Activated T-cell treated with anti-CD3 and anti-CD28 coated beads, Interleukin-2, amount 50 U/mL, for 24 hours (primary cell): ENCODE measurements around the gene TEX19.

Experiments
- DNase-seq: peaks from one replicate; pipeline ENCODE4 v3.0.0-alpha.2; 2020
- H3K27ac Mint-ChIP-seq: 2 replicates; pipeline ENCODE4 v1.8.0; 2020; ENCODE audit warnings: mild to moderate bottlenecking, mixed read lengths
- H3K27me3 Mint-ChIP-seq: 2 replicates; pipeline ENCODE4 v1.8.0; 2020; ENCODE audit warnings: mixed read lengths
- H3K36me3 Mint-ChIP-seq: 2 replicates; pipeline ENCODE4 v1.8.0; 2020; ENCODE audit warnings: low read depth, mixed read lengths
- H3K4me1 Mint-ChIP-seq: 2 replicates; pipeline ENCODE4 v1.8.0; 2020; ENCODE audit warnings: low read depth, mixed read lengths
- H3K4me3 Mint-ChIP-seq: 2 replicates; pipeline ENCODE4 v1.8.0; 2020; ENCODE audit warnings: mild to moderate bottlenecking, moderate library complexity, mixed read lengths
- H3K9me3 Mint-ChIP-seq: 2 replicates; pipeline ENCODE4 v1.8.0; 2020; ENCODE audit warnings: mixed read lengths

The TEX19 gene, protein sequence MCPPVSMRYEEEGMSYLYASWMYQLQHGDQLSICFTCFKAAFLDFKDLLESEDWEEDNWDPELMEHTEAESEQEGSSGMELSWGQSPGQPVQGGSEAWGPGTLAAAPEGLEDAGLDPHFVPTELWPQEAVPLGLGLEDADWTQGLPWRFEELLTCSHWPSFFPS

DNA sequence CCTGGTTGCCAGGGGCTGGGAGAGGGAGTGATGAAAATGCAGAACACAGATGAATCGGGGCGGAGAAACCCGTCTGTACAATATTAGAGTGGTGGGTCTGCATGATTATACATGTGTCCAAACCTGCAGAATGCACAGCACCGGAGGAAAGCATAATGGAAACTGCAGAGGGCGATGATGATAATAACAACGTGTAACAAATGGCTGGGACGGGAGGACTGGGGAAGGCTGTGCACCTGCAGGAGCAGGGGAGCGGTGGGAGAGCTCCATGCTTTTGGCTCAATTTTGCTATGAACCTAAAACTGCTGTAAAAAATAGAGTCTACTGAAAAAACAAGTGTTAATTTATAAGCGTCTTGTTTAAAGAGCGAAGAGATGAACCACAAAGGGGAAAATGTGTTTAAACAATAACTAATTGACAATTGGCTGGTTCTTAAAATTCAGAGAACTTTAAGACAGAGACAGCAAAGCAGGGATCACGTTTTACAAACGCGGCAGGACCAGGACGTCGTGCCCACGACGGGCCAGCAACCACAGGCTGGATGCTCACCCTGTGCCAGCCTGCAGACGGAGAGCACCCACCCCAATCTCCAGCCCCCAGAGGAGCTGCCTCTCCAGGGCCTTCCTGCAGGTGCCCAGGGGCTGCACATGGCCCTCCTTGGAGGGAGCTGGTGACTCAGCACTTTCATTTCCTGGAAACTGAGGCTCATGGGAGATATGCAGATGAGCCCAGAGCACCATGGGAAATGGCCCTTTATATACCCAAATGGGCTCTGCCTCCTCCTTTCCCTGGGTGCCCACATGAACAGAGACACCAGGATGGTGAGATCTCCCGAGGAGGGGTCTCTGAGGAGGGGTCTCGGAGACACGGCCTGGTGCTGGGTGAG lies at the start of gene TEX19:
Gene TEX19, plus strand, starts transcription at position 783 of the 886 bp plus-strand sequence. CDS start 2,904 bp downstream, outside the sequence.
- Mint-ChIP-seq H3K9me3 (peaks cover 3% of the 10 kb centered on the region), H3K27me3 (peaks cover 15% of the 10 kb centered on the region), H3K4me3 (no peak within 1 kb of the TSS), H3K4me1 (peaks cover 7% of the 10 kb centered on the region), H3K27ac (no peak within 1 kb of the TSS), H3K36me3 (no peaks in the 10 kb centered on the region)
- DNase-seq: peak; percentile 46

DNA sequence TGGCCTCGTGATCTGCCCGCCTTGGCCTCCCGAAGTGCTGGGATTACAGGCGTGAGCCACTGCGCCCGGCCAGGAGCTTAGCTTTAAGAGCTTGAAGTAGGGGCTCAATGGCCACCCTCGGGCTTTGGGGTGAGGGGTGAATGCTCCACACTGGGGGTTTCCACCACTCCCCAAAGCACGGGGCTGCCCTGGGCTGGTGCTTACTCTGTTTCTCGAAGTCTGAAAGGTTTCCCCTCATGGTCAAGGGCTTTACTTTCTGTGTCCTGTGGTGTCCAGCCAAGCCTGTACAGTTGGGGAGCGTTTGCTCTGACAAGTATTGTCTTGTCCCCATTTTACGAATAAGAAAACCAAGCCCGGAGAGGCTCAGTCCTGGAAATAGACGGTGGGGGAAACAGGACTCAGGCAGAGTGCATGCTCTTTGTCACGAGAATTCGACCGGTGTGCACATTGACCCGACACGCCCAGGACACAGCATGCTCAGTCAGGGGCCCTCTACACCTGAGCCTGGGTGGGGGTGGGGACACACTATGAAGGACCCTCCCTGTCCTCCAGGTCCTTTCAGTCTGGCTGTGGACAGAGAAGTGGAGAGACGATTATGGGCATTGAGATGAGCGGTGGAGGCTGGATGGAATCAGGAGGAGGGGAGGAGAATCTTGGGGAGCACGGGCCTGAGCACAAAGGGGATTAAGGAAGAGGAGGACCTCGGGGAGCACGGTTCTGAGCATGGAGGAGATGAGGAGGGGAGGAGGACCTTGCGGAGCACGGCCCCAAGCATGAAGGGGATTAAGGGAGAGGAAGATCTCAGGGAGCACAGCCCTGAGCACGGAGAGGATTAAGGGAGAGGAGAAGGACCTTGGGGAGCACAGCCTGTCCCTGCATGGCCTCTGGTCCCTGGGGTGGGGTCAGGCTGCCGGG lies 49.1 kb upstream of the TEX19 start:
- Mint-ChIP-seq H3K4me1 (peaks cover 41% of the 10 kb centered on the region), H3K9me3 (no peaks in the 10 kb centered on the region), H3K36me3 (peaks cover 21% of the 10 kb centered on the region), H3K27ac (no peak overlapping the region), H3K4me3 (no peak overlapping the region), H3K27me3 (no peaks in the 10 kb centered on the region)
- no peak for DNase-seq

DNA sequence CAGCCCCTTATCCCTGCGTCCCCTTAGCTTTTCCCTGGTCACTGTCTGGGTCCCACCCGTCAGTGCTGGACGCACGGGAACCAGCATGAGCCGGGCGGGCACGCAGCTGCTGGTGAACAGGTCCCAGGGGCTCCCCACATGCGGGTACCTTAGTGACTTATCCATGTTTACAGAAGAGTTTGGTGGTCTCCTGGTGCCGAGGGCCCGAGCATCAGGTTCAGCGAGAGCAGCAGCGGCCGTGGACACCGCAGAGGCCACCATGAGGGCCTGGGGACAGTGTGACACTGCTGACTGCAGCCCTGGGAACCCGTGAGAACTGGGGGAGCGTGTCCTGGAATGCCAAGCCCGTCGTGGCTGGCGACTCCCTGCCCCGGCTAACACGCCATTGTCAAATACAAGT lies 48.2 kb upstream of the TEX19 start:
- Mint-ChIP-seq H3K36me3 (peaks cover 30% of the 10 kb centered on the region), H3K9me3 (no peaks in the 10 kb centered on the region), H3K27ac (no peak overlapping the region), H3K4me3 (no peak overlapping the region), H3K4me1 (peaks cover 35% of the 10 kb centered on the region), H3K27me3 (no peaks in the 10 kb centered on the region)
- DNase-seq: no peak

DNA sequence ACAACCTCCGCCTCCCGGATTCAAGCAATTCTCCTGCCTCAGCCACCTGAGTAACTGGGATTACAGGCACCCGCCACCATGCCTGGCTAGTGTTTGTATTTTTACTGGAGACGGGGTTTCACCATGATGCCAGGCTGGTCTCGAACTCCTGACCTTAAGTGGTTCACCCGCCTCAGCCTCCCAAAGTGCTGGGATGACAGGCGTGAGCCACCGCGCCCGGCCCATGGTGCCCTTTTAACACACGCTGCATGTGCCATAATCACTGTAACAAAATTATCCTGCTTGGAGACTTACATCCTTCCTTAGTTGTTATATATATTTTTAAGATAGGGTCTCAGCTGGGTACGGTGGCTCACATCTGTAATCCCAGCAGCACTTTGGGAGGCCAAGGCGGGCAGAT lies 47.1 kb upstream of the TEX19 start:
- no peaks in the 10 kb centered on the region for H3K27me3 Mint-ChIP-seq
- peaks cover 24% of the 10 kb centered on the region for H3K4me1 Mint-ChIP-seq
- H3K9me3 Mint-ChIP-seq: no peaks in the 10 kb centered on the region
- peaks cover 41% of the 10 kb centered on the region for H3K36me3 Mint-ChIP-seq
- DNase-seq: no peak
- H3K4me3 Mint-ChIP-seq: no peak overlapping the region
- no peak overlapping the region for H3K27ac Mint-ChIP-seq

DNA sequence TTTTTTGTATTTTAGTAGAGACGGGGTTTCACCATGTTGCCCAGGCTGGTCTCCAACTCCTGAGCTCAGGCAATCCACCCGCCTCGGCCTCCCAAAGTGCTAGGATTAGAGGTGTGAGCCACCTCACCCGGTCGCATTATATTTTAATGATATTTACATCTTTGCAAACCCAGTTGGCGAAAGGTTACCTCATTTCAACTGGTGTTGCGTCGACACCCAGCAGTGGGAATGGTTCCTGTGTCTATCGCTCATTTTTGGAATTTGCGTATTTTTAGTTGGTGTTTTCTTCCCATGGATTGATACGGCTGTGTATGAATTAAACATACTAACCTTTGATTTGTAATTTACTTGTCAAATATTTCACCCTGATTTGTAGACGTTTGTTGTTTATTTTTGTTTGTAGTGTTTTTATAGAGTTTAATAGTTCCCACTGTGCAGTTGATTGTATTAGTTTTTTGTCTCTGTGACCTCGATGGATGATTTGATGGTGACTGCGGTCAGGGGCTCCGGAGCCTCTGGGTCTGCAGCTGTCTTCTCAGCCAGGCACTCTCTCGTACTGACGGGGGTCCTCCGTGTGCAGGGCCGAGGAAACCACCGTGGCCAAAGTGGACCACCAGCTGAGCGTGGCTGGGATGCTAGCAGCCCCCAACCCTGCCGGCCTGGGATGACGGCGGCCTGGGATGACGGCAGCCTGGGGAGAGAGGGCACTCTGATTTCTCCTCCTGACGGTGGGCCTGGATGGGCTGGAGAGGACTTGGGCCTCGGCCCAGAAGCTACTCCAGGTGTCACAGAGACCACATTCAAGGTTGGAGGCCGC lies 45.6 kb upstream of the TEX19 start:
- Mint-ChIP-seq H3K9me3 (no peaks in the 10 kb centered on the region), H3K27ac (no peak overlapping the region), H3K4me3 (no peak overlapping the region), H3K36me3 (peaks cover 46% of the 10 kb centered on the region), H3K27me3 (no peaks in the 10 kb centered on the region), H3K4me1 (peaks cover 19% of the 10 kb centered on the region)
- no peak for DNase-seq

DNA sequence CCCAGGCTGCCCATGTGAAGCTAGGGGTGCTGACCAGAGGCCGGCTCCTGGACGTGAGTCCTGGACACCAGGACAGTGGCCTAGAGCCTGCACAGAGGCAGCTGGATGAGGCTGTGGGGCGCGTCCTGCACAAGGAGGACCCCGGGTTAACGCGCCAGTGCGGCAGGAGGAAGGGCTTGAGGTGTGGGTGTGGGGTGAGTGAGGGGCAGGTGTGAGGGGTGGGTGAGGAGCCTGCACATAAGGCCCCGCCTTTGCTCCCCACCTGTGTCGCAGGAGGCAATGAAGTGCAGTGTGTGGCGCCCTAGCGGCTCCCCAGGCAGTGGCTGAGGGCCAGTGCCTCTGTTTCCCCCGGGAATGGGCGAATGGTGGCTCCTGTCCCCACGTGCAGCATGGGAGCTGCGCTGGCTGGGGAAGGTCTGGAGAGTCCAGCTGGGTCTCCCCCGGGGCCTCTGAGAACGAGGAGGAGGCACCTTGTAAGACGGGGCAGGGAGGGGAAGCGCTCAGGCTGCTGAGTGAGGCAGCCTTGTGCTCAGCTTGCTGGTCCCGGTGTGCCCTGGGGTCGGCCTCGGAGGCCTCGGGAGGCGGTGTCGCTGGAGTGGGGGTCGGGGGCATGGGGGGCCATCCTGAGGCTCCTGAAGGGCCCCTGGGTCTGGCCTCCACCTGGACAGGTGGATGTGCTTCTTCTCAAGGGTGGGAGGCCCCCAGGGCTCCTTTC lies 44.9 kb upstream of the TEX19 start:
- no peak for DNase-seq
- no peak overlapping the region for H3K27ac Mint-ChIP-seq
- H3K9me3 Mint-ChIP-seq: no peaks in the 10 kb centered on the region
- H3K4me3 Mint-ChIP-seq: no peak overlapping the region
- peaks cover 15% of the 10 kb centered on the region for H3K4me1 Mint-ChIP-seq
- H3K27me3 Mint-ChIP-seq: no peaks in the 10 kb centered on the region
- H3K36me3 Mint-ChIP-seq: peaks cover 46% of the 10 kb centered on the region

DNA sequence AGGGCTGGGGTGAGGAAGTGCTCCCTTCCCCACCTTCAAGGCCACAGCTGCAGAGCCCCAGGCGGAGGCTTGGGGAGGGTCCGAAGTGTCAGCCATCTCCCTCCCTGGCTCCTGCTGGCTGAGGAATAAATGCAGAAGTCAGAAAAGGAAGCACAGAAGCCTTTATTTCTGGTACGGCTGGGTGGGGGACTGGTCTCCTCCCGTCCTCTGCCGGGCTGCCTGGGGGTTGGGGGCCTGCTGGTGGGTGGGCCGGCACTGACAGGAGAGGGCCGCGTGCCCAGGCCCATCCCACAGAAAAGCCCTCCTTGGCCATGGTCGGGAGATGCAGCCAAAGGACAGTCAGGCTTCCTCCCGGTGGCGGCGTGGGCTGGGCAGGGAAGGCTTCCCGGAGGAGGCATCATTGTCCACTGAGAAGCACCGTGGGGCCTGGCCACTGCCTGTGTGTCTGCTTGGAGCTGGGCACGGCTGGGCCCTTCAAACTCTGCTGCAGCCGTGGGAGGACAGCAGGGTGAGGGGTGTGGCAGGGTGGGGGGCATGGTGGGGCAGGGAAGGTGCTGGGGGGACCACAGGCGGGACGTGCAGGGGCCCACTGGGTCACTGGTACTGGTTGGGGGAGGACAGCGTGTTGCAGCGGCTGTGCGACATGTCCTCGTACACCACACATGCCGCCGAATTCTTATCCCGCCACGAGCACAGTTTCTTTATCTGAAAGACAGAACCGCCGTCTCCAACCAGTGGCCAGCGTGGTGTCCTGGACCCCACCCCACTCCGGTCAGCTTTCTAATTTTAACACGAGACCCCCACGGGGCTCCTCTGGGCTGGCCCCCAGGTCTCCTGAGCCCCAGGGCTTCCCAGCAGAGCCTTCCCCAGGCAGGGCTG lies 44.1 kb upstream of the TEX19 start:
- no peak overlapping the region for H3K27ac Mint-ChIP-seq
- peaks cover 15% of the 10 kb centered on the region for H3K4me1 Mint-ChIP-seq
- H3K27me3 Mint-ChIP-seq: no peaks in the 10 kb centered on the region
- DNase-seq: no peak
- no peaks in the 10 kb centered on the region for H3K9me3 Mint-ChIP-seq
- H3K36me3 Mint-ChIP-seq: peaks cover 46% of the 10 kb centered on the region
- H3K4me3 Mint-ChIP-seq: no peak overlapping the region

DNA sequence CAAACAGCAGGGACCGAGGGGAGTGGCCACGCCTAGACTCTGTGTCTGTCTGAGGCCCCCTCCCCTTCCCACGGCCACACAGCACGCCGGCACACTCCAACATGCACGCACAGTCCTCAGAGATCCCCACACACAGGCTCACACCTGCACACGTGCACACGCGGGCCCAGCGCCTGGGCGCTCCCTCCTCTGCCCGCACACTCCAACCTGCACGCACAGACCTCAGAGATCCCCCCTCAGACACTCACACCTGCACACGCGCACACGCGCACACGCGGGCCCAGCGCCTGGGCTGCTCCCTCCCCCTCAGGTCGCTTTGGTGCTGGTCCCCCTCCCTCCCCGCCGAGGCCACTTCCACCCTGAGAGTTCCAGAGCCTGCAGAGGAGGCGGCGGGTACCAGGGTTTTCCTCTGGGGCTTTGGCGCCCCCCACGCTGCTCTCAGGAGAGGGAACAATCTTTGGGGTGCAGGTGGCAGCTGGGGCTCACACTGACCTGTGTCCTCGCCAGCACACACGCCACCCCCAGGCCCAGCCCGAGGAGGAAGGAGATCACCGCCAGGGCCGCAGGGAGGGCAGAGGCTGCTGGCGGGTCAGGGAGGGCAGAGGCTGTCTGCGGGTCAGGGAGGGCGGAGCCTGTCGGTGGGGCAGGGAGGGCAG lies 43.2 kb upstream of the TEX19 start:
- H3K4me1 Mint-ChIP-seq: peaks cover 15% of the 10 kb centered on the region
- peak; percentile 77 for DNase-seq
- H3K9me3 Mint-ChIP-seq: no peaks in the 10 kb centered on the region
- H3K27me3 Mint-ChIP-seq: no peaks in the 10 kb centered on the region
- H3K27ac Mint-ChIP-seq: no peak overlapping the region
- H3K4me3 Mint-ChIP-seq: no peak overlapping the region
- H3K36me3 Mint-ChIP-seq: peaks cover 46% of the 10 kb centered on the region

DNA sequence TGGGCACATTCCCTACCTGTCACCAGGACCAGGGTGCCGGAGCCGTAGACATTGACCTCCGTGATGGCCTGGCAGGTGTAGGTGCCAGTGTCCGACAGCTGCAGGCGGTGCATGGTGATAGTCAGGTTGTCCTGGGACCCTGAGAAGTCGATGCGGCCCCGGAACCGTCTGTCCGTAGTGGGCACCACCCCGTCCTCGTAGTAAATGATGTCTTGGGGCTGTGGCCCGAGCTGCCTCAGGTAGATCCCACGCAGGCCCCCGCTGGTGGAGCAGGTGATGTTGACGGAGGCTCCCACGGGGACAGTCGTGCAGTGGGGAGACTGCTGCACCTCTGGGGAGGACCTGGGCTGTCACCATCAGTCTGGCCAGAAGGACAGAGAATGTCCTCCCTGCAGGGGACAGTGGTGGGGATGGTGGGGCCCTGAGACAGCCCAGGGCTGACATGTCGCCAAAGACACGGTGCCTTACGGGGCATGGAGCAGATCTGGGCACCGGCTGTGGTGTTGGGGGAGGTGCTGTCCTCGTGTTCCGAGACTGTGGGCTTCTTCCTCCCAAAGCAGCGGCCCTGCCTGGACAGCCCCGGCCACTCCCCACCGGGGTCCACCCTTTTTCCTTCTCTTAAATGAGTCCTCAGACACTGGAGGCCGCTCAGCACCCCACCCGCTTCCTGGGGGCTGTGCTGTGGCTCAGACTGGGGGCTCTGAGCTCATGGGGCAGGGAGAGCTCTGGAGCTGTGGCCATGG lies 42.2 kb upstream of the TEX19 start:
- DNase-seq: no peak
- H3K27me3 Mint-ChIP-seq: no peaks in the 10 kb centered on the region
- no peak overlapping the region for H3K4me3 Mint-ChIP-seq
- peaks cover 49% of the 10 kb centered on the region for H3K36me3 Mint-ChIP-seq
- H3K9me3 Mint-ChIP-seq: no peaks in the 10 kb centered on the region
- peaks cover 16% of the 10 kb centered on the region for H3K4me1 Mint-ChIP-seq
- no peak overlapping the region for H3K27ac Mint-ChIP-seq

DNA sequence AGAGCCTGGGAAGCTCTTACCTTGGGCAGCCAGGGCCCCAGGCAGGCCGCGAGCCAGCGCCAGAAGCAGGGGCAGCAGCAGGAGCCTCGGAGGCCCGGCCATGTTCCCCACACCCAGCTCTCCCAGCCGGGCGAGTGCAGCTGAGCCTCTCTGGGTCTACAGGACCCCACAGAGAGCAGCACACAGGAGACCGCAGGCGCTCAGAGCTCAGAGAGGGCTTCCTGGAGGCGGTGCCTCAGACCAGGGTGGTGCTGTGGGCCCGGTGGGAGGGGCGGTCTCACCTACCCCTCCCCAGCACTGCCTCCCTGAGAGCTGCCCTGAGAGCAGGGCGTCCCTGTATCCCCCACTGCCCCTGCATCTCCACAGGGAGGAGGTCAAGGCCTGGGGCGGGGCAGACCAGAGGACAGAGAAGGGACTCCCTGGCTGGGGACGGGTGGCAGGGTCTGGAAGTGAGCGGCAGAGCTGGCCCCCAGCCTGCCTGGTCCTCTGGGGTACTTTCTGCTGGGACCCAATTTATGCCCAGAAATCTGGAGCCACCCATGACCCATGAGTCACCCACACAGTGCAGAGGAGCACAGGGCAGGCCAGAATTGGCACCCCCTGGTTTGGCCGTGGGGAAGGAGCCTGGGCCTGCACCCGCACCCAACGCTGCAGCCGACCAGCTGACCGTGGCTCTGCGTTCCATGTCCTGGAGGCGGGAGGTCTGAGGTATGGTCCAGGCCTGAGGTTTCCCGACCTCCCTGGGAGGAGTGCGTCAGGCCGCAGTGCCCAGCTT lies 41.5 kb upstream of the TEX19 start, which contains the start of gene CD7:
Gene CD7, minus strand, starts transcription at position 215 of the 775 bp plus-strand sequence. Its CDS starts 113 bp downstream, at position 102.
- DNase-seq: peak; percentile 84
- no peaks in the 10 kb centered on the region for H3K9me3 Mint-ChIP-seq
- no peak within 1 kb of the TSS for H3K4me3 Mint-ChIP-seq
- H3K27ac Mint-ChIP-seq: no peak within 1 kb of the TSS
- H3K36me3 Mint-ChIP-seq: peaks cover 54% of the 10 kb centered on the region
- no peaks in the 10 kb centered on the region for H3K27me3 Mint-ChIP-seq
- peaks cover 22% of the 10 kb centered on the region for H3K4me1 Mint-ChIP-seq

DNA sequence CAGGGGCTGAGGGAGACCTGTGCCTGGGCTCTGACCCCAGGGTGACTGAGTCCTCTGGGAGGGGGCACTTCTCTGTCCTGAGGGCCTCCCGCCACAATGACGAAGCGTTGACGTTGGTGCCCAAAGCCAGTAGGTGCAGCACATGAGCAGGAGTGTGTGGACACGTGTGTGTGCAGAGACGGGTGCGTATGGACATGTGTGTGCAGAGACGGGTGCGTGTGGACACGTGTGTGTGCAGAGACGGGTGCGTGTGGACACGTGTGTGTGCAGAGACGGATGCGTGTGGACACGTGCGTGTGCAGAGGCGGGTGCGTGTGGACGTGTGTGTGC lies 40.9 kb upstream of the TEX19 start:
- no peaks in the 10 kb centered on the region for H3K27me3 Mint-ChIP-seq
- H3K36me3 Mint-ChIP-seq: peaks cover 54% of the 10 kb centered on the region

More for the DNA sequence above, 40.9 kb upstream of the TEX19 start:
- no peak overlapping the region for H3K27ac Mint-ChIP-seq
- H3K9me3 Mint-ChIP-seq: no peaks in the 10 kb centered on the region
- peak; percentile 36 for DNase-seq
- H3K4me3 Mint-ChIP-seq: no peak overlapping the region
- peaks cover 27% of the 10 kb centered on the region for H3K4me1 Mint-ChIP-seq
